Measurements from ENCODE around the gene KCNJ1. TPM values are rescaled to one million over a fixed set of nuclear protein-coding genes. Genes with fewer than 3 reads are reported as not detected.

KCNJ1 gene
- total RNA-seq, 1 experiment from 2014 or later = not detected

- Histone ChIP-seq H3K4me3 (no peak overlapping the region), H3K27me3 (ENCODE audit: insufficient read depth, low read depth) (peaks cover 41% of the 10 kb centered on the region), H3K4me2 (no peak overlapping the region), H3K4me1 (replicated peaks; ENCODE audit: insufficient read depth) (no peaks in the 10 kb centered on the region), H3K79me2 (ENCODE audit: low read depth) (no peaks in the 10 kb centered on the region), H3K27ac (no peak overlapping the region), H3F3A (ENCODE audit: insufficient read depth, low read depth) (no peaks in the 10 kb centered on the region), H3K9me2 (ENCODE audit: insufficient read depth) (no peaks in the 10 kb centered on the region), H4K20me1 (ENCODE audit: insufficient read depth) (no peaks in the 10 kb centered on the region), H3K36me3 (ENCODE audit: low read depth) (no peaks in the 10 kb centered on the region), H2AFZ (no peak overlapping the region), H3K9me3 (ENCODE audit: insufficient read depth, low read depth) (no peaks in the 10 kb centered on the region)
- no TSS peak for BruUV-seq (replicated peaks)
- POLR2A ChIA-PET (ENCODE audit: unreplicated experiment) = no interaction called here
- CTCF ChIA-PET = no interaction called here
- intact Hi-C loops (cut with micrococcal nuclease; ENCODE audit: unreplicated experiment) = no loop called here
- no peak for DNase-seq
- TF ChIP-seq CTCF (conservative IDR thresholded peaks at IDR 0.05) (no peak), EZH2 (IDR thresholded peaks at IDR 0.05; ENCODE audit: low read depth) (no peak)
Observed at GRCh38 chr11:128877726-128878125, 10.6 kb upstream of the KCNJ1 start.

- intact Hi-C loops (cut with micrococcal nuclease; ENCODE audit: unreplicated experiment) = no loop called here
- no TSS peak for BruUV-seq (replicated peaks)
- Histone ChIP-seq H3K27me3 (ENCODE audit: insufficient read depth, low read depth) (peaks cover 27% of the 10 kb centered on the region), H3K4me2 (no peak overlapping the region), H3K4me1 (replicated peaks; ENCODE audit: insufficient read depth) (no peaks in the 10 kb centered on the region), H3K79me2 (ENCODE audit: low read depth) (no peaks in the 10 kb centered on the region), H3K27ac (no peak overlapping the region), H4K20me1 (ENCODE audit: insufficient read depth) (no peaks in the 10 kb centered on the region), H3K9me3 (ENCODE audit: insufficient read depth, low read depth) (no peaks in the 10 kb centered on the region), H3K9me2 (ENCODE audit: insufficient read depth) (no peaks in the 10 kb centered on the region), H2AFZ (no peak overlapping the region), H3F3A (ENCODE audit: insufficient read depth, low read depth) (no peaks in the 10 kb centered on the region), H3K4me3 (no peak overlapping the region), H3K36me3 (ENCODE audit: low read depth) (no peaks in the 10 kb centered on the region)
- ChIA-PET CTCF (no interaction called here), POLR2A (ENCODE audit: unreplicated experiment) (no interaction called here)
- no peak for DNase-seq
- TF ChIP-seq EZH2 (IDR thresholded peaks at IDR 0.05; ENCODE audit: low read depth) = no peak
- no peak for TF ChIP-seq CTCF (conservative IDR thresholded peaks at IDR 0.05)
Observed at GRCh38 chr11:128876133-128876650, 9.1 kb upstream of the KCNJ1 start.

- Histone ChIP-seq H3K27ac (no peak overlapping the region), H3K4me2 (no peak overlapping the region), H3K36me3 (ENCODE audit: low read depth) (no peaks in the 10 kb centered on the region), H3K9me2 (ENCODE audit: insufficient read depth) (no peaks in the 10 kb centered on the region), H3K4me3 (no peak overlapping the region), H3K27me3 (ENCODE audit: insufficient read depth, low read depth) (peaks cover 27% of the 10 kb centered on the region), H3K9me3 (ENCODE audit: insufficient read depth, low read depth) (no peaks in the 10 kb centered on the region), H3K4me1 (replicated peaks; ENCODE audit: insufficient read depth) (no peaks in the 10 kb centered on the region), H4K20me1 (ENCODE audit: insufficient read depth) (no peaks in the 10 kb centered on the region), H3K79me2 (ENCODE audit: low read depth) (no peaks in the 10 kb centered on the region), H2AFZ (no peak overlapping the region), H3F3A (ENCODE audit: insufficient read depth, low read depth) (no peaks in the 10 kb centered on the region)
- DNase-seq = no peak
- TF ChIP-seq CTCF (conservative IDR thresholded peaks at IDR 0.05) = no peak
- TF ChIP-seq EZH2 (IDR thresholded peaks at IDR 0.05; ENCODE audit: low read depth) = no peak
- CTCF ChIA-PET = no interaction called here
- intact Hi-C loops (cut with micrococcal nuclease; ENCODE audit: unreplicated experiment) = no loop called here
- BruUV-seq (replicated peaks) = no TSS peak
- POLR2A ChIA-PET (ENCODE audit: unreplicated experiment) = no interaction called here
Observed at GRCh38 chr11:128874427-128874826, 7.3 kb upstream of the KCNJ1 start.

Measured in PC-9 (cell line).